ENCODE data around the gene PUS10.

GRCh38 chr2:60925994-60926740 lies 91.9 kb downstream of the PUS10 start:
- TF ChIP-seq EP300 (IDR thresholded peaks at IDR 0.05; ENCODE audit: low read depth) (no peak), CTCF (IDR thresholded peaks at IDR 0.05) (no peak), POLR2A (IDR thresholded peaks at IDR 0.05) (no peak)
